Peyer's patch (tissue), 4 donors: ENCODE data around the gene TTC21A. TPM values are rescaled to one million over a fixed set of nuclear protein-coding genes. Genes with fewer than 3 reads are reported as not detected.

Experiments
- DNase-seq, 3 donors: peaks; one replicate each; pipeline ENCODE4 v3.0.0-alpha.2; 2017 to 2019
- H3K27ac ChIP-seq, 4 donors: fragments of 200-600 bp; sonication (generic); one replicate each; pipeline ENCODE4 v1.5.1; 2016 to 2019
- H3K27me3 ChIP-seq, 2 donors: fragments of 200-600 bp; sonication (generic); one replicate each; pipeline ENCODE4 v1.5.1; 2019
- H3K36me3 ChIP-seq, 3 donors: fragments of 200-600 bp; sonication (generic); one replicate each; pipeline ENCODE4 v1.5.1; 2016 to 2019
- H3K4me1 ChIP-seq, 4 donors: fragments of 200-600 bp; sonication (generic); one replicate each; pipeline ENCODE4 v1.5.1; 2016 to 2019
- H3K4me3 ChIP-seq, 4 donors: fragments of 200-600 bp; sonication (generic); 1 replicate in 3 of 4; 2 replicates in 1 of 4; pipeline ENCODE4 v1.5.1; 2016 to 2019; ENCODE audit warnings: mild to moderate bottlenecking in 1 of 4
- H3K9me3 ChIP-seq, 4 donors: fragments of 200-600 bp; sonication (generic); one replicate each; pipeline ENCODE4 v1.5.1; 2016 to 2019; ENCODE audit warnings: mild to moderate bottlenecking in 1 of 4
- POLR2A ChIP-seq, 2 donors: fragments of 450-650 bp; IDR thresholded peaks; one replicate each; pipeline ENCODE4 v1.5.1; 2017; ENCODE audit warnings: antibody characterized with exemption in 2 of 2, mild to moderate bottlenecking in 2 of 2, moderate library complexity in 2 of 2
- total RNA-seq, 4 donors: library from RNA; depleted of rRNA; stranded (reverse); fragments of >200 nt; gene quantifications; one replicate each; pipeline ENCODE4 v1.1.0, GENCODE V29; 2016
- TF ChIP-seq, protein P1 (sequence below), 6 experiments: fragments of 450-650 bp in 4 of 6; fragments of 200-600 bp in 2 of 6; sonication (generic) in 1 of 6; IDR thresholded peaks; one replicate each; pipeline ENCODE4 v1.5.1; 2017 to 2019; ENCODE audit warnings: antibody characterized with exemption in 6 of 6, mild to moderate bottlenecking in 3 of 6, moderate library complexity in 1 of 6

TTC21A gene
- total RNA-seq, 4 donors from 2014 or later: 8.4 to 41.3 (median 19.1) TPM

DNA sequence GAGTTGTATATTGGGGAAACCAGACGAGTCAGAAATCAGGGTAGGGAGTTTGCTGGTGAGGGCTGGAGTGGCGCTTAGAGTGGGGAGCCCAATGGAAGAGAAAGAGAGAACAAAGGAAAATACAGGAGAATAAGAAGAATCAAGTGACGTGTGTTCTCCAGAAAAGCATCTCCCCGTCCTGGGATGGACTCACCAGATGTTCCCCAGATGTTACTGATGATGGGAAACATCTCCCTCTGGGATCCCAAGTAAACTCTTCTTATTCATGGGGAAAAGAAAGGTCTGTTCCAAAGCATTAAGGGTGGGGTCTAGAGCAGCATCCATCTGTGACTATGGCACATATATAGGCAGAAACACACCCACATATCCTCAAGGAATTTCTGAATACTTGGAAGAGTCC is 48.9 kb downstream of the TTC21A start:
- no peak for DNase-seq
- no peak overlapping the region for H3K27ac ChIP-seq
- TF ChIP-seq, protein P1, sequence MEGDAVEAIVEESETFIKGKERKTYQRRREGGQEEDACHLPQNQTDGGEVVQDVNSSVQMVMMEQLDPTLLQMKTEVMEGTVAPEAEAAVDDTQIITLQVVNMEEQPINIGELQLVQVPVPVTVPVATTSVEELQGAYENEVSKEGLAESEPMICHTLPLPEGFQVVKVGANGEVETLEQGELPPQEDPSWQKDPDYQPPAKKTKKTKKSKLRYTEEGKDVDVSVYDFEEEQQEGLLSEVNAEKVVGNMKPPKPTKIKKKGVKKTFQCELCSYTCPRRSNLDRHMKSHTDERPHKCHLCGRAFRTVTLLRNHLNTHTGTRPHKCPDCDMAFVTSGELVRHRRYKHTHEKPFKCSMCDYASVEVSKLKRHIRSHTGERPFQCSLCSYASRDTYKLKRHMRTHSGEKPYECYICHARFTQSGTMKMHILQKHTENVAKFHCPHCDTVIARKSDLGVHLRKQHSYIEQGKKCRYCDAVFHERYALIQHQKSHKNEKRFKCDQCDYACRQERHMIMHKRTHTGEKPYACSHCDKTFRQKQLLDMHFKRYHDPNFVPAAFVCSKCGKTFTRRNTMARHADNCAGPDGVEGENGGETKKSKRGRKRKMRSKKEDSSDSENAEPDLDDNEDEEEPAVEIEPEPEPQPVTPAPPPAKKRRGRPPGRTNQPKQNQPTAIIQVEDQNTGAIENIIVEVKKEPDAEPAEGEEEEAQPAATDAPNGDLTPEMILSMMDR (IDR thresholded peaks at IDR 0.05): no peak
- TF ChIP-seq POLR2A (IDR thresholded peaks at IDR 0.05): no peak

GRCh38 chr3:39157359-39157758 is 49.9 kb downstream of the TTC21A start:
- Histone ChIP-seq H3K27me3 (no peaks in the 10 kb centered on the region), H3K9me3 (no peaks in the 10 kb centered on the region), H3K4me3 (no peak overlapping the region), H3K4me1 (peaks cover 0 to 25% (median 0%) of the 10 kb centered on the region in 4 donors), H3K36me3 (no peaks in the 10 kb centered on the region), H3K27ac (no peak overlapping the region)
- TF ChIP-seq, protein P1 (IDR thresholded peaks at IDR 0.05): no peak
- no peak for TF ChIP-seq POLR2A (IDR thresholded peaks at IDR 0.05)
- no peak for DNase-seq

More for the DNA sequence above, 48.9 kb downstream of the TTC21A start:
- Histone ChIP-seq H3K27me3 (no peaks in the 10 kb centered on the region), H3K4me3 (no peak overlapping the region), H3K9me3 (no peaks in the 10 kb centered on the region), H3K4me1 (peaks cover 0 to 34% (median 4%) of the 10 kb centered on the region in 4 donors), H3K36me3 (no peaks in the 10 kb centered on the region)

DNA sequence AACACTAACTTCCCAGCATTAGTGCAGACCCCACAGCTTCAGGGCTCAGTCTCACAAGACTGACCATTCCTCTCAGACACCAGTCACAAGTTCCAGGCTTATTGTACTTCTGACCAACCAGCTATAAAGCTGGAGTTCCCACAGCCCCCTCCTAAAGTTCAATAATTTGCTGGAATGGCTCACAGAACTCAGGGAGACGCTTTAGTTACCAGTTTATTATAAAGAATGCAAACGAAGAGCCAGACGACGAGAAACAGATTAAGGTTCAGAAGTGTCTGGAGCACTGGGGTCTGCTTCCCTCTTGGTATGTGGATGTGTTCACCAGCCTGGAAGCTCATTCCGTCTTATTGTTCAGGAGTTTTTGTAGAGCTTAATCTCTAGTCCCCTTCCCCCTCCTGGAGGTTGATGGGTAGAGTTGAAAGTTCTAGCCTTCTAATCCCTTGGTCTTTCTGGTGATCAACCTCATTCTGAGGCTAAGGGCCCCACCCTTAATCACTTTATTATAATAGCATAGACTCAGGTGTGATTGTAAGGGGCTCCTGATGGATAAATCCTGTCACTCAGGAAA is 50.8 kb downstream of the TTC21A start:
- TF ChIP-seq, protein P1 (IDR thresholded peaks at IDR 0.05): no peak
- no peak for TF ChIP-seq POLR2A (IDR thresholded peaks at IDR 0.05)
- Histone ChIP-seq H3K27me3 (no peaks in the 10 kb centered on the region), H3K9me3 (no peaks in the 10 kb centered on the region), H3K36me3 (no peaks in the 10 kb centered on the region), H3K4me1 (peaks cover 0 to 25% (median 0%) of the 10 kb centered on the region in 4 donors), H3K27ac (no peak overlapping the region), H3K4me3 (no peak overlapping the region)
- DNase-seq: no peak

DNA sequence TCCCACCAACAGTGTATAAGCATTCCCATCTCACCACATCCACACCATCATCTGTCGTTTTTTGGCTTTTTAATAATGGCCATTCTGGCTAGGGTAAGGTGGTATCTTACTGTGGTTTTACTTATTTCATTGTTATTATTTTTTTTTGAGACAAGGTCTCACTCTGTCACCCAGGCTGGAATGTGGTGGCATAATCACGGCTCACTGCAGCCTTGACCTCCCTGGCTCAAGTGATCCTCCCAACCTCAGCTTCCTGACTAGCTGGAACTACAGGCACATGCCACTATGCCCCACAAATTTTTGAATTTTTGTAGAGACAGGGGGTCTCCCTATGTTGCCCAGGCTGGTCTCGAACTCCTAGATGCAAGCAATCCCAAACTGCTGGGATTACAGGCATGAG is 56.9 kb downstream of the TTC21A start:
- Histone ChIP-seq H3K27ac (no peak overlapping the region), H3K4me1 (no peaks in the 10 kb centered on the region), H3K36me3 (no peaks in the 10 kb centered on the region), H3K27me3 (no peaks in the 10 kb centered on the region), H3K4me3 (no peak overlapping the region), H3K9me3 (no peaks in the 10 kb centered on the region)
- DNase-seq: no peak
- TF ChIP-seq, protein P1 (IDR thresholded peaks at IDR 0.05): no peak
- TF ChIP-seq POLR2A (IDR thresholded peaks at IDR 0.05): no peak

DNA sequence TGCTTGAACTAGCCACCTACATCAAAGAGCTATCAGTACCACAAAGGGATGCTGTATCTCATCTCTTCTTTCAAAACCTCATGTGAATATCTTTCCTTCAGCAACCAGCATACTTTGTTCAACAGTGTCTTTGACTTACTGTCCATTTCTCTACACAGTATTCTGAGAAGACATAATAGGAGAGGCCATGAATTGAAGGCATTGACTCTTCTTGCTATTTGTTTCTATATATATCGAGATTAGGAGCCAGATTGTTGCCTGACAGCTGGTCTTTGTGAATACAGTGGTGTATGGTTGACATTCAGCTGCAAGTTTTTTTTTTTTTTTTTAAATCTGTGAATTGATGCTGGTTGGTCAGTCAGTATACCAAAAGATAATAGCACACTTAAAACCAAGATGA is 58.0 kb downstream of the TTC21A start:
- DNase-seq: no peak
- Histone ChIP-seq H3K4me1 (no peaks in the 10 kb centered on the region), H3K36me3 (no peaks in the 10 kb centered on the region), H3K27me3 (no peaks in the 10 kb centered on the region), H3K27ac (no peak overlapping the region), H3K4me3 (no peak overlapping the region), H3K9me3 (no peaks in the 10 kb centered on the region)
- no peak for TF ChIP-seq POLR2A (IDR thresholded peaks at IDR 0.05)
- TF ChIP-seq, protein P1 (IDR thresholded peaks at IDR 0.05): no peak
